Rectal smooth muscle tissue (tissue), 1 donor: ENCODE measurements around the gene ANO2.

ENCODE experiments used
- H3K27ac ChIP-seq: one replicate; pipeline ENCODE4 v1.7.0; 2013; ENCODE audit warnings: low read depth, low read length, inconsistent platforms
- H3K27me3 ChIP-seq: one replicate; pipeline ENCODE4 v1.7.0; 2013; ENCODE audit warnings: low read length; ENCODE audit not compliant: control insufficient read depth, insufficient read depth
- H3K36me3 ChIP-seq: one replicate; pipeline ENCODE4 v1.7.0; 2013; ENCODE audit warnings: low read length; ENCODE audit not compliant: control insufficient read depth, insufficient read depth
- H3K4me1 ChIP-seq: one replicate; pipeline ENCODE4 v1.7.0; 2013; ENCODE audit warnings: low read length; ENCODE audit not compliant: control insufficient read depth, insufficient read depth
- H3K4me3 ChIP-seq: one replicate; pipeline ENCODE4 v1.7.0; 2013; ENCODE audit warnings: low read length
- H3K9ac ChIP-seq: one replicate; pipeline ENCODE4 v1.7.0; 2013; ENCODE audit warnings: low read length

The ANO2 gene

DNA sequence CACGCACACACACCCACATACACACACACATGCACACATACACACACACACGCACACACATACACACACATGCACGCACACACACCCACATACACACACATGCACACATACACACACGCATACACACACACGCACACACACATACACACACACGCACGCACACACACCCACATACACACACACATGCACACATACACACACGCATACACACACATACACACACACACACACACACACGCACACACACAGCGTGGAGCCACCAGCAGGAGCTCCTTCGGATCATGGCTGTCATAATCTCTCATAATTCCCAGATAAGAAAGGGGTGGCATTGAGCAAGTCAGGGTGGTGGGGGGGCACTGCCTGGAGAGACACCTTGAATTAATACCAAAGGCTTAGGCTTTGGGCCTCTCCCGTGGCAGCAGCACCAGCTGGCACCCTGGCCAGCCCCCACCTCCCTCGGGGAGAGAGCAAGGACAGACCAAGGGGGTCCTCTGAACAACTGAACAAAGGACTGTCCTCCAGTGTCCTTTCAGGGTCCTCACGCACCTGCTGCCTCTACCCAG, 21.9 kb downstream of the ANO2 start:
- Histone ChIP-seq H3K4me1 (no peaks in the 10 kb centered on the region), H3K36me3 (no peaks in the 10 kb centered on the region), H3K4me3 (no peak overlapping the region), H3K27ac (no peak overlapping the region), H3K9ac (no peak overlapping the region), H3K27me3 (no peaks in the 10 kb centered on the region)

DNA sequence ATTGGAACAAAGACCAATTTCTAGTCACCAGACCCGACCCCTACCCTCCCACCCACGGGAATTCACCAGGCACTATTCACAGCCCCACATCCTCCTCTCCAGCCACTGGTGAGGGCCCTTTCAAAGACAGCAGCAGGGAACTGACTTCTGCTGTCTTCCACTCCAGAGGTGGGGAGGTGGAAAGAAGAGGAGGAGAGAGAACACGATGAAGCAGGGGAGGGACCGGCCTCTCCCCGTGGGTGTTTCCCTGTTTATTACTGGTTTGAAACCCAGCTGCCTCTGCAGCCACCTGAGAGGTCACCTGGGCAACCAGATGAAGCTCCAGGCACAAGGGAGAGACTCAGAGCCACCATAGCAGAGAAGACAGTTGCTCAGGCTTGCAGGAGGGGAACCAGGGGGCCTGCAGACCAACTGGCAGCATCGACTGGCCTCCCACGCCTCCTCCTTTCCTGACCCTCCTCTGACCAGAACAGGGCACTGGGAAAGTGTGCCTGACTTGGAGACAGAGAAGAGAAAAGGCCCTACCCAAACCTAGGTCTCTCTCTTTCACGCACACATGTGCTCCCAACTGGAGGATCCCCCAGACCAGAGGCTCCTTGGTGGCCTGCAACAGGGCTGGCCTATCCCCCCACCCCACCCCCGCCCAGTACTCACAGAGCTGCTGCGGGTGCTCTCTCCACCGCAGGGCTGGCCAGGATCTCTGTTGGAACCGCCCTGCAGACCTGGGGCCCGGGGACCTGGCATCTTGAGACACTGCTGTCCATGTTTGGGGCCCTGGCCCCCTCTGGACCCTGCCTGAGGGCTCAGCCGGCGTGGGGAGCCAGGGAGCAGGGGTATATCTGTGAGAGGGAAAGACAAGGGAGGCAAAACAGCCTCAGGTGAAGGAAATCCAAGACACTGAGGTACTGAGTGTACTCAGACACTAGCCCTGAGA, 22.8 kb downstream of the ANO2 start:
- H3K27me3 ChIP-seq: no peaks in the 10 kb centered on the region
- H3K36me3 ChIP-seq: no peaks in the 10 kb centered on the region
- no peak overlapping the region for H3K27ac ChIP-seq
- H3K4me1 ChIP-seq: no peaks in the 10 kb centered on the region
- no peak overlapping the region for H3K9ac ChIP-seq
- no peak overlapping the region for H3K4me3 ChIP-seq

DNA sequence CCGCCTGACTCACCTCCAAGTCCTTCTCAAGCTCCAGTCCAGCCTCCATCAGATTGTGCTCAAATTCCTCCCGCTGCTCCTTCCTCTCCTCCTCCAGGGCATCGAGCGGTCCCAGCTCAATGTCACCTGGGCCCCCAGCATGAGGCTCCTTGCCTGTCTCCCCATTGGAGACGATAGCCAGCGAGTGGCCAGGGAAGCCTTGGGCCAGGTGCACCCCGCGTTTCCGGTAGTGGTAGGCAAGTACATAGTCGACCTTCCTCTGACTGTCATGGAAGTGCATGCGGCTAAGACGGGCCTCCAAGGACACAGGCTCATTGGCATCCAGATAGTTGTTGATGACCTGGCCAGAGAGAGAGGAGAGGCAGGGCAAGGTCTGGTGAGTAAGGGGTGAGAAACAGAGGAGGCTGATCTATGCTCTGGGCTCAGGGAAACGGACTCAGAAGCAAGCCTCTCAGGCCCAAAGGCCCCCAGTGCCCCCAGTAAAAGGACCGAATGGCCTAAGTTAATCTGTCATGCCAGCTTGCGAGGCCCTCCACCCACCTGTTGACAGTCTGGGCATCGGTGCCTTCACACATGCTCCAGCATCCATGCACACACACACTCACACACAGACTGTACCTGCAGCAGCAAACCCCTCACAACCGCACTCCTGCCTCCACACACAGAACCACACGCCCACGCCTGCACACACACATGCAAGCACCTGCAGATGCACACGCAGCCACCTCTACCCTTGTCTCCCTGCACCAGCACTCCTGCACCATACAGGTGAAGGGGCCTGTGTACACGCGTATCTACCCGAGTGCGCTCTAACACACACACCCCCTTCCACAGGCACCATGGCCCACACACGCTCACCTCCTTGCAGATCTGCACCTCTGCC, 23.8 kb downstream of the ANO2 start:
- H3K4me3 ChIP-seq: no peak overlapping the region
- no peaks in the 10 kb centered on the region for H3K27me3 ChIP-seq
- H3K36me3 ChIP-seq: no peaks in the 10 kb centered on the region
- H3K27ac ChIP-seq: no peak overlapping the region
- no peaks in the 10 kb centered on the region for H3K4me1 ChIP-seq
- no peak overlapping the region for H3K9ac ChIP-seq

DNA sequence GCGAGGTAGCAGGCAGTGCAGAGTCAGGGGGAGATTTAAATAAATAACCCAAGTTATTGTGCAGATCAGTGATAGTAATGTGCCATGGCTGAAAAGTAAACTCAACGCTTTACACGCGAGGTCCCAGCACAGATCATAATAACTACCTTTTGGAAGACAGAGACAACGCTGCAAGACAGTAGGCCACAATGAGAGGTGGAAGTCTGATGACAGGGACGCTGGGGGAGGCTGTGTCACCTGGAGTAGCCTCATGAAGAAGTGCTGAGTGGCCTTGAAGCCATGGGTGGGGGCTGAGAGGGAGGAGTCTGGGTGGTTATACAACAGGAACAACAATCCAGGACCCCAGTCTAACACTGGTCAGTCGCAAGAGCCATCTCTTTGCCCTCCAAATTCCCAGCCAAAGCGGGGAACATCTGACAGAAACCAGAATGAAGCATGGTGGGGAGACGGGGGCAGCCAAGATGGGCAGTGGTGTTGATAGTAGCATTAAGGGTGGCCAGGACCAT, 28.2 kb downstream of the ANO2 start:
- H3K27me3 ChIP-seq: no peaks in the 10 kb centered on the region
- no peaks in the 10 kb centered on the region for H3K4me1 ChIP-seq
- no peak overlapping the region for H3K4me3 ChIP-seq
- no peak overlapping the region for H3K27ac ChIP-seq
- no peak overlapping the region for H3K9ac ChIP-seq
- H3K36me3 ChIP-seq: no peaks in the 10 kb centered on the region

DNA sequence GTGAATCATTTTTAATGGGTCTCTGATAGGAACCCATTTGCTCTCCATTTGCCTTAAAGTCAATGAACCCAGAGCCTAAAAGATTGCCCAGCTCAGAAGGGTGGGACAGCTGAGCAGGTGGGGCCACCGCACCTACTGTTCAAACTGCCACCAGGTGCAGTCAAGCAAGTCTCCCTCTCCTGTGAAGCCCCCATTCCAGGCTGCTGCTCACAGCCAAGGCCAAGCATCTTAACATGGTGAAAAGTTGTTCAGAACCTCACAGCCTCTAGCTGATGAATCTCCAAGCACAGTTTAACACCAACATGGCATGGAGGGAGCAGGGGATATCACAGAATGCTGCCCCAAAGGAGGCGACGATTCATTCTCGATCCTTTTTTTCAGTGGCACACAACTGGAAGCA, 29.5 kb downstream of the ANO2 start:
- no peak overlapping the region for H3K4me3 ChIP-seq
- H3K4me1 ChIP-seq: no peaks in the 10 kb centered on the region
- no peaks in the 10 kb centered on the region for H3K36me3 ChIP-seq
- H3K27ac ChIP-seq: no peak overlapping the region
- no peak overlapping the region for H3K9ac ChIP-seq
- no peaks in the 10 kb centered on the region for H3K27me3 ChIP-seq

DNA sequence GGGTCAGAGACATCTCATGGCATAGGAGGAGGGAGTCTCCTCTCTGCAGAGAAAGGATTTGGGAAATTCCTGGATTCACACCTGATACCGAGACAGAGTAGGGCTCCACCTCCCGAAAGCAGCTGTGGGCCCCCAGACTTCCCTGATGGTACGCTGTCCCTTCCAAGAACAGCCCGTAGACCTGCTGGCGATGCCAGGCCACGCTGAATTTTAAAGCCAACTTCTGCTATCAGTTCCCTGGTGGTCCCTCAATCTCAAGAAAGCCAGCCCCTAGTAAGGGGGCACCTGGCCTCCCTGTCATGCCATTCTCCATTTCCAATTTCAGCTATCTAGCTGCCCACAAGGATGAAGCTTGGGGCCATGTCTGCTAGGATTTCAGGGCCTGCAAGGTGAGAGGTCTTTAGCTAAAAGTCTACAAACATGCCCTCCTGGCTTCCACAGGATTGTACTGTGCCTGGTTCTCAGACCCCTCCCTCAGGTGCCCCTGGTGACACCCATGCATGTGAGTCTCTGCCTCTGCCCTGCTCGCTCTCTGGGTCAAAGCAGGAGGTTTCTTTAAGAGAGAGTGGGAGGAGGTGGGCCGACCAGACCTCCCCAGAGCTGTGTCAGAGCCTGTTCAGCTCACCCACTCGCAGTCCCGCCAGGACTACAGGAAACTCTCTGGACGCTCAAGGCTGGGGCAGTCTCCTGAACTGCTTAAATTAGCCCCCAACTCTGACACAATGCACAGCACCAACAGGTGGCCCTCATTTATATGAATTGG, 30.5 kb downstream of the ANO2 start:
- Histone ChIP-seq H3K27ac (no peak overlapping the region), H3K9ac (no peak overlapping the region), H3K4me3 (no peak overlapping the region), H3K27me3 (no peaks in the 10 kb centered on the region), H3K4me1 (no peaks in the 10 kb centered on the region), H3K36me3 (no peaks in the 10 kb centered on the region)

DNA sequence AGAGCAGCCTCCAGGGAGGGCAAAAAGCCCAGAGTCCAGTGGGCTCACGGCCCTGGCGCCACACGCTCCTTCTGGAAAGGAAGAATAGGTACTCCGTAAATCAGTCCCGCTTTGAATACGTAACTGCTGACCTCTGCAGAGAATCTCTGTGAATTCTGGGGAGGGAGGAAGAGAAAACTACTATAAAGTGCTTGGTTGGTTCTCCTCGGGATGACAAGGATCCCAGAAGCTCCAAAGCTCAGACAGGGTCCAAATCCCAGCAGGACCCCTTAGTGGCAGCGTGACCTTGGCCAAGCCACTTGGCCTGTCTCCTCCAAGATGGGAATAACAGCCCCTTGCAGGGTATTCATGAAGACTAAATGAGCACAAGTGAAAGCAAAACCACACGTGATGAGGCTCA, 31.7 kb downstream of the ANO2 start:
- H3K4me3 ChIP-seq: no peak overlapping the region
- H3K4me1 ChIP-seq: no peaks in the 10 kb centered on the region
- no peak overlapping the region for H3K9ac ChIP-seq
- no peaks in the 10 kb centered on the region for H3K36me3 ChIP-seq
- no peaks in the 10 kb centered on the region for H3K27me3 ChIP-seq
- H3K27ac ChIP-seq: no peak overlapping the region

DNA sequence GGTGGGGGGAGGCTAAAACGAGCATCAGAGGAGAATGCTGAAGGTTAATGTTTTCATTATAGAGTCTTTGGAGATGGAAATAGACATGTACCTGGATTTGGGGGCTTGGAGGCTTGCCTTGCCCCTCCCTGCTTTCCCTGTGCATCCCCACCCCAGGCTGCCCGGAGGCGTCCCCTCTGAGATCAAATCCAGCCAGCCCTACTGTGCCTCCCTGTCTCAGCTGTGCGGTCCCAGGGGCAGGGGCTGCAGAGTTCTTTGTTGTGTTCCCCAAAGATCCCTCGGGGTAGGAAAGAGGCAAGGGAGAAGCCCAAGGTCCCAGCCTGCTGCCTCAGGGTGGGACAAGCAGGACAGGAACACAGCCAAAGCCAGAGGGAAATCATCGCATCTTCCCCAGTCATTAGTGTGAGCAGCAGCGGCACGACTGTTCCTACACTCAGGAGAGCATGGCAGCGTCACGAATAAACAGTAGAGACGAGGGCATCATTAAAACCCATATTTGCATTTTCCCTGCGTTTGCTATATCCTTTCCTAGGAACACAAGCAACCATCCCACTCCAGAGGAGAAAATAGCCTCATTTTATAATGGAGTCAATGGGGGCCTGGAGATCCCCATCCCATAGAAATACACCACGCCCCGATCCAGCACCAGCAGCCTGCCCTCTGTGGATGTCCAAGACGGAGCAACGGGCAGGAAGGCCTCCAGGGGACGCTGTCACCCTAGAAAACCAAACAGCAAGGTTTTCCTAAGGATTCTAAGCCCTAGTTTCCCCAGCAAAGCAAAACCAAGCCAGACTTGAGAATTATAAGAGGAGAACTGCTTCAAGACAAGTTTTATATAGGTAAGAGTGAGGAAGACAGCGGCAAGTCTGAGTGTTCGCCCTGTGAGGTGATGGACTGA, 32.4 kb downstream of the ANO2 start:
- Histone ChIP-seq H3K4me3 (no peak overlapping the region), H3K36me3 (no peaks in the 10 kb centered on the region), H3K9ac (no peak overlapping the region), H3K27me3 (no peaks in the 10 kb centered on the region), H3K4me1 (no peaks in the 10 kb centered on the region), H3K27ac (no peak overlapping the region)

DNA sequence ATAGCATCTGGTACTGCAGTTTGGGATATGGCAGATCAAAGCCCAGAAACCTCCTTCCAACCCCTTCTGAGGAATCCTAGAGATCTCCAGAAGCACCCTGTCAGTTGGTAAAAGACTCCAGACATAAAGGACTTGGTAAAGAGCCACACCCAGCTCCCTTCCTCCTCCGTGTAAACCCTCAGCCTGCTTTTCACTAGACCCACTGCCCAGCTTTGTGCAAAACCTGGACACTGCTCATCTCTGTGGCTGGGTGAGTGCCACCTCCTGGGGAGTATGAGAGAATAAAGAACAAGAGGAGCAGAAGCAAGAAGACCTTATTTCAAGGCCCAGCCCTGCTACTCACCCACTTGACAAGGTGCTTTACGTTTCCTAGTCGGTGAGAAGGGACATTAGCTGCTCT, 33.0 kb downstream of the ANO2 start:
- Histone ChIP-seq H3K4me3 (no peak overlapping the region), H3K27ac (no peak overlapping the region), H3K4me1 (no peaks in the 10 kb centered on the region), H3K36me3 (no peaks in the 10 kb centered on the region), H3K9ac (no peak overlapping the region), H3K27me3 (no peaks in the 10 kb centered on the region)

DNA sequence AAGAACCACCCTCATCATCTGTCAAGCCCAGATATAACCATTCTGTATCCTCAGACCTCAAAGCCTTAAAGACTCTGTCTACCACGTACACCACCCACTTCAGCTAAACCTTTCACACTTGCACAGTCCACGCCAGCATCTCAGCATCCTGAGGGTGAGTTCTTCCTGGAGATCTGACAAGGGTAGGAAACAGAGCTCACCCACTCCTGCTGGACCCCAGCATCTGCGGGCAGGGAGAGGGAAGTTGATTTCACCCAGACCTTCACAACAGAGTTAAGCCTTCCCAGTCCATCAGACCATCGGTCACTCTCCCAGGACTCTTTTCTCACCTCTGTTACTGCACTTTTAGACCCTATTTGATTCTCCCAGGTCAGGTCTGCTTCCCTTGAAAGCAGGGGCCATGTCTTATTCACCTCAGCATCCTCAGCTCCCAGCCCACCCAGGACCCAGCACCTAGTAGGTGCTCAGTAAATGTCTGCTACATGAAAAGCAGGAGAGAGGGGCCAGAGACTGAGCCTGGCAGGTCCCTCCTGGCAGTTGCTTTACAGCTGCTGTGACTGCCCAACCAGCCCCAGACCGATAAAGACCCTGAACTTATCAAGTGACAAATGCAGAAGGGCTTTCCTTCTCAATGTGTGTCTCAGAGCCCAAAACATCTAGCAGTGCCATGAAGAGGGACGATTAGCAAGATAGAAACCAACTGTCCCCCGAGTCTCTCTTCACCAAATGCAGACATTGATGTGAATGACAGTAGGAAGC, 34.1 kb downstream of the ANO2 start:
- Histone ChIP-seq H3K4me1 (no peaks in the 10 kb centered on the region), H3K4me3 (no peak overlapping the region), H3K27me3 (no peaks in the 10 kb centered on the region), H3K27ac (no peak overlapping the region), H3K36me3 (no peaks in the 10 kb centered on the region), H3K9ac (no peak overlapping the region)

DNA sequence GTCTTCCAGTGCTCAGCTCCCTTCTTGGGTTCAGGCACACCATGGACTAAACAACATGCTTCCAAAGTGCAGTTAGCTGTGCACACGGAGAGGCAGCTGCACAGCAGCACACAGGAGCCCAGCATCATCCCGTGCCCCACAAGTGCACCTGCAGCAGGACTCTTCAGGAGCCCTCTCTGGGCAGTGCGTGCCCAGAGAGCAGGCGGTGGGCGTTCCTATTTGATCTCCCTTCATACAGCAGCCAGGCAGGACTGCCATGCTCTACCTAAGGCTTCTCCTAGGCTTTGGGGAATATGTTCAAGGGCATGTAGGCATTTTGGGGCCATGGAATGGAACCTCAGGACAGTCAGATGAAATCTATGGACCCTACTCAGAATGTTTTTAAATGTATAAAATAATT, 35.5 kb downstream of the ANO2 start:
- no peak overlapping the region for H3K9ac ChIP-seq
- no peak overlapping the region for H3K4me3 ChIP-seq
- H3K27ac ChIP-seq: no peak overlapping the region
- H3K4me1 ChIP-seq: no peaks in the 10 kb centered on the region
- no peaks in the 10 kb centered on the region for H3K27me3 ChIP-seq
- no peaks in the 10 kb centered on the region for H3K36me3 ChIP-seq
